SK-N-SH treated with all-trans-retinoic acid at 6 μM for 48 hours (cell line): ENCODE measurements around the gene PTPRCAP.
A peak's percentile ranks its signal among the peaks of the same experiment; 100 is the strongest.

Source experiments
- ATAC-seq: fragments of 200-7000 bp; cut with Tn5 transposase; 3 replicates; pipeline ENCODE4 v1.9.1; 2020; ENCODE audit warnings: mild to moderate bottlenecking, moderate library complexity
- CSDC2 ChIP-seq: fragments of 250-450 bp; sonication (Bioruptor Pico); IDR thresholded peaks from 2 replicates; pipeline ENCODE4 v1.5.0; 2020; ENCODE audit warnings: mild to moderate bottlenecking, moderate library complexity
- CSRNP3 ChIP-seq: fragments of 250-450 bp; sonication (Bioruptor Pico); IDR thresholded peaks from 2 replicates; pipeline ENCODE4 v1.5.1; 2021; ENCODE audit warnings: mild to moderate bottlenecking, moderate library complexity
- ESRRG ChIP-seq: fragments of 250-450 bp; sonication (Bioruptor Pico); IDR thresholded peaks from 2 replicates; pipeline ENCODE4 v1.6.1; 2021; ENCODE audit warnings: mild to moderate bottlenecking
- ISL1 ChIP-seq: fragments of 250-450 bp; sonication (Bioruptor Pico); IDR thresholded peaks from 2 replicates; pipeline ENCODE4 v2.1.2; 2022; ENCODE audit warnings: mild to moderate bottlenecking, moderate library complexity
- POU6F1 ChIP-seq: fragments of 250-450 bp; sonication (Bioruptor Pico); IDR thresholded peaks from 2 replicates; pipeline ENCODE4 v1.8.0; 2021; ENCODE audit warnings: low read depth, mild to moderate bottlenecking, moderate library complexity, borderline replicate concordance
- PPARA ChIP-seq: fragments of 250-450 bp; sonication (Bioruptor Pico); IDR thresholded peaks from 2 replicates; pipeline ENCODE4 v1.5.0; 2020; ENCODE audit warnings: mild to moderate bottlenecking, borderline replicate concordance
- SNAI2 ChIP-seq: fragments of 250-450 bp; sonication (Bioruptor Pico); IDR thresholded peaks from 2 replicates; pipeline ENCODE4 v1.5.0; 2020; ENCODE audit warnings: mild to moderate bottlenecking, moderate library complexity
- TCF4 ChIP-seq: fragments of 250-450 bp; sonication (Bioruptor Pico); IDR thresholded peaks from 2 replicates; pipeline ENCODE4 v1.8.0; 2021; ENCODE audit warnings: mild to moderate bottlenecking, moderate library complexity, borderline replicate concordance
- TSHZ2 ChIP-seq: fragments of 250-450 bp; sonication (Bioruptor Pico); IDR thresholded peaks from 2 replicates; pipeline ENCODE4 v1.5.0; 2020; ENCODE audit warnings: mild to moderate bottlenecking, moderate library complexity
- ZC3H10 ChIP-seq: fragments of 250-450 bp; sonication (Bioruptor Pico); IDR thresholded peaks from 2 replicates; pipeline ENCODE4 v1.5.1; 2021; ENCODE audit warnings: mild to moderate bottlenecking, moderate library complexity
- ZFP3 ChIP-seq: fragments of 250-450 bp; sonication (Bioruptor Pico); IDR thresholded peaks from 2 replicates; pipeline ENCODE4 v1.5.0; 2020; ENCODE audit warnings: mild to moderate bottlenecking, moderate library complexity
- ZFP30 ChIP-seq: fragments of 450-650 bp; formaldehyde crosslinking; IDR thresholded peaks from 2 replicates; pipeline ENCODE4 v1.5.0; 2022; ENCODE audit warnings: mild to moderate bottlenecking, moderate library complexity
- ZNF70 ChIP-seq: fragments of 450-650 bp; formaldehyde crosslinking; IDR thresholded peaks from 2 replicates; pipeline ENCODE4 v1.5.0; 2020; ENCODE audit warnings: mild to moderate bottlenecking, moderate library complexity
- ZNF8 ChIP-seq: fragments of 450-650 bp; formaldehyde crosslinking; IDR thresholded peaks from 2 replicates; pipeline ENCODE4 v1.5.0; 2020; ENCODE audit warnings: mild to moderate bottlenecking, moderate library complexity

Gene PTPRCAP

GRCh38 chr11:67465189-67465510, 27.7 kb upstream of the PTPRCAP start:
- TF ChIP-seq ZNF8 (CRISPR knock-in tag) (no peak), SNAI2 (CRISPR knock-in tag) (no peak), CSRNP3 (no peak), CSDC2 (CRISPR knock-in tag) (no peak), ZFP3 (CRISPR knock-in tag) (no peak), ESRRG (CRISPR knock-in tag) (no peak), TCF4 (no peak)
- no peak for ATAC-seq

GRCh38 chr11:67464411-67465188, 27.1 kb upstream of the PTPRCAP start:
- TF ChIP-seq CSDC2 (CRISPR knock-in tag) (0 out of 2 replicates have a peak, but pooled peaks have one; percentile 24), SNAI2 (CRISPR knock-in tag) (no peak), ZFP30 (CRISPR knock-in tag) (no peak), ZNF70 (no peak), POU6F1 (CRISPR knock-in tag) (no peak), TSHZ2 (CRISPR knock-in tag) (no peak)
- TF ChIP-seq, all 23 proteins: peak for 1

GRCh38 chr11:67463680-67464410, 26.4 kb upstream of the PTPRCAP start:
- peak; percentile 57 for ATAC-seq

More at GRCh38 chr11:67464411-67465188, 27.1 kb upstream of the PTPRCAP start:
- peak; percentile 79 for ATAC-seq

GRCh38 chr11:67463186-67463585, 25.7 kb upstream of the PTPRCAP start:
- TF ChIP-seq ISL1 (CRISPR knock-in tag) (no peak), TSHZ2 (CRISPR knock-in tag) (no peak), PPARA (no peak)
- no peak for ATAC-seq

More at GRCh38 chr11:67463680-67464410, 26.4 kb upstream of the PTPRCAP start:
- TF ChIP-seq ZFP3 (CRISPR knock-in tag) (peak; percentile 78; the same call in 1 of the 2 replicates), ZC3H10 (no peak)
- TF ChIP-seq, all 23 proteins: peak for 1

GRCh38 chr11:67458266-67458665, 20.8 kb upstream of the PTPRCAP start:
- no peak for ATAC-seq
- TF ChIP-seq ZFP3 (CRISPR knock-in tag), result no peak
- TF ChIP-seq, all 23 proteins: peak for 0
